Breast epithelium (tissue), 4 donors: ENCODE results near the gene ASXL2. TPM values are rescaled to one million over a fixed set of nuclear protein-coding genes. Genes with fewer than 3 reads are reported as not detected.

Source experiments
- DNase-seq, 2 donors: peaks; one replicate each; pipeline ENCODE4 v3.0.0-alpha.2; 2019; ENCODE audit warnings: low spot score in 2 of 2
- H3K27ac ChIP-seq, 2 donors: fragments of 200-600 bp; sonication (generic) in 1 of 2; one replicate each; pipeline ENCODE4 v1.5.1; 2016 to 2019; ENCODE audit warnings: mild to moderate bottlenecking in 1 of 2
- H3K27me3 ChIP-seq, 2 donors: fragments of 200-600 bp; sonication (generic) in 1 of 2; one replicate each; pipeline versions ENCODE4 v1.5.1 to v1.6.0; 2017 to 2019; ENCODE audit warnings: control low read depth in 1 of 2, mild to moderate bottlenecking in 1 of 2
- H3K36me3 ChIP-seq: fragments of 200-600 bp; one replicate; pipeline ENCODE4 v1.5.1; 2019
- H3K4me1 ChIP-seq, 2 donors: fragments of 200-600 bp; sonication (generic); one replicate each; pipeline ENCODE4 v1.5.1; 2016 to 2019; ENCODE audit warnings: control low read depth in 1 of 2
- H3K4me3 ChIP-seq, 3 donors: fragments of 200-600 bp; sonication (generic); 1 replicate in 2 of 3; 2 replicates in 1 of 3; pipeline ENCODE4 v1.5.1; 2016 to 2019; ENCODE audit warnings: mild to moderate bottlenecking in 3 of 3, moderate library complexity in 2 of 3
- H3K9me3 ChIP-seq, 2 donors: fragments of 200-600 bp; sonication (generic) in 1 of 2; one replicate each; pipeline ENCODE4 v1.5.1; 2016 to 2019; ENCODE audit warnings: control low read depth in 1 of 2
- CTCF ChIP-seq, 3 donors: fragments of 450-650 bp; IDR thresholded peaks; one replicate each; pipeline ENCODE4 v1.5.1; 2016 to 2017; ENCODE audit warnings: antibody characterized with exemption in 3 of 3, mild to moderate bottlenecking in 3 of 3, moderate library complexity in 3 of 3
- POLR2A ChIP-seq: fragments of 450-650 bp; IDR thresholded peaks from one replicate; pipeline ENCODE4 v1.6.1; 2016; ENCODE audit warnings: antibody characterized with exemption, mild to moderate bottlenecking, moderate library complexity
- POLR2AphosphoS5 ChIP-seq, 3 donors: sonication (generic); formaldehyde crosslinking; IDR thresholded peaks; one replicate each; pipeline ENCODE4 v1.6.1; 2017; ENCODE audit warnings: antibody characterized with exemption in 3 of 3
- intact Hi-C: fragments of 100-400 bp; cut with DNase I; formaldehyde crosslinking; loops from one replicate; pipeline ENCODE4 v1.15.1; 2023; ENCODE audit warnings: low total_unique reads
- total RNA-seq, 3 donors: library from RNA; depleted of rRNA; stranded (reverse); fragments of >200 nt; gene quantifications; one replicate each; pipeline ENCODE4 v1.1.0, GENCODE V29; 2016

Gene ASXL2
- total RNA-seq, 3 donors from 2014 or later = 16.4 to 18.2 (median 17.4) TPM

- intact Hi-C loops = no loop called here
- TF ChIP-seq POLR2AphosphoS5 (IDR thresholded peaks at IDR 0.05) (no peak), POLR2A (no peak), CTCF (IDR thresholded peaks at IDR 0.05) (no peak)
- Histone ChIP-seq H3K4me1 (no peaks in the 10 kb centered on the region), H3K36me3 (no peaks in the 10 kb centered on the region), H3K4me3 (no peak overlapping the region), H3K9me3 (no peaks in the 10 kb centered on the region), H3K27ac (no peak overlapping the region), H3K27me3 (no peaks in the 10 kb centered on the region)
- no peak for DNase-seq
These were observed 89.8 kb downstream of the ASXL2 start for GRCh38 chr2:25788457-25788856.

- Histone ChIP-seq H3K4me1 (no peaks in the 10 kb centered on the region), H3K27ac (no peak overlapping the region), H3K4me3 (no peak overlapping the region), H3K27me3 (no peaks in the 10 kb centered on the region), H3K9me3 (no peaks in the 10 kb centered on the region), H3K36me3 (no peaks in the 10 kb centered on the region)
- DNase-seq = no peak
- intact Hi-C loops = no loop called here
- TF ChIP-seq CTCF (IDR thresholded peaks at IDR 0.05) = no peak
- no peak for TF ChIP-seq POLR2AphosphoS5 (IDR thresholded peaks at IDR 0.05)
- no peak for TF ChIP-seq POLR2A
These were observed 91.3 kb downstream of the ASXL2 start for GRCh38 chr2:25787020-25787419.

- Histone ChIP-seq H3K4me1 (no peaks in the 10 kb centered on the region), H3K27ac (no peak overlapping the region), H3K4me3 (no peak overlapping the region), H3K9me3 (no peaks in the 10 kb centered on the region), H3K36me3 (no peaks in the 10 kb centered on the region), H3K27me3 (no peaks in the 10 kb centered on the region)
- DNase-seq = no peak
- TF ChIP-seq POLR2AphosphoS5 (IDR thresholded peaks at IDR 0.05) = no peak
- no peak for TF ChIP-seq CTCF (IDR thresholded peaks at IDR 0.05)
- no peak for TF ChIP-seq POLR2A
- intact Hi-C loops = no loop called here
These were observed 93.9 kb downstream of the ASXL2 start for GRCh38 chr2:25784404-25784803.

GRCh38 chr2:25777077-25777476 is 101.2 kb downstream of the ASXL2 start:
- H3K27ac ChIP-seq = no peak overlapping the region
- TF ChIP-seq POLR2A (no peak), CTCF (IDR thresholded peaks at IDR 0.05) (no peak), POLR2AphosphoS5 (IDR thresholded peaks at IDR 0.05) (no peak)
- H3K4me1 ChIP-seq = no peaks in the 10 kb centered on the region
- intact Hi-C loops = no loop called here
- no peak overlapping the region for H3K4me3 ChIP-seq
- H3K9me3 ChIP-seq = no peaks in the 10 kb centered on the region
- H3K27me3 ChIP-seq = no peaks in the 10 kb centered on the region
- no peaks in the 10 kb centered on the region for H3K36me3 ChIP-seq
- DNase-seq = no peak

- TF ChIP-seq POLR2AphosphoS5 (IDR thresholded peaks at IDR 0.05) = no peak
- no peak for TF ChIP-seq POLR2A
- no peak for TF ChIP-seq CTCF (IDR thresholded peaks at IDR 0.05)
- Histone ChIP-seq H3K36me3 (peaks cover 6% of the 10 kb centered on the region), H3K27me3 (no peaks in the 10 kb centered on the region), H3K4me1 (no peaks in the 10 kb centered on the region), H3K4me3 (no peak overlapping the region), H3K27ac (no peak overlapping the region), H3K9me3 (no peaks in the 10 kb centered on the region)
- no peak for DNase-seq
- intact Hi-C loops = no loop called here
These were observed 106.2 kb downstream of the ASXL2 start for GRCh38 chr2:25772078-25772477.
